Suprapubic skin (tissue), 4 donors: ENCODE measurements around the gene PIGQ. TPM values are rescaled to one million over a fixed set of nuclear protein-coding genes. Genes with fewer than 3 reads are reported as not detected.

ENCODE experiments used
- DNase-seq, 2 donors: peaks; one replicate each; pipeline ENCODE4 v3.0.0-alpha.2; 2019; ENCODE audit warnings: low spot score in 2 of 2
- H3K27ac ChIP-seq: fragments of 200-600 bp; sonication (generic); one replicate; pipeline ENCODE4 v1.5.1; 2019
- H3K27me3 ChIP-seq: fragments of 200-600 bp; sonication (generic); one replicate; pipeline ENCODE4 v1.5.1; 2019
- H3K36me3 ChIP-seq: fragments of 200-600 bp; sonication (generic); one replicate; pipeline ENCODE4 v1.5.1; 2019
- H3K4me1 ChIP-seq: fragments of 200-600 bp; sonication (generic); one replicate; pipeline ENCODE4 v1.5.1; 2019
- H3K4me3 ChIP-seq: fragments of 200-600 bp; sonication (generic); one replicate; pipeline ENCODE4 v1.5.1; 2019; ENCODE audit warnings: mild to moderate bottlenecking
- H3K9me3 ChIP-seq: fragments of 200-600 bp; sonication (generic); one replicate; pipeline ENCODE4 v1.5.1; 2019
- EP300 ChIP-seq: sonication (generic); formaldehyde crosslinking; IDR thresholded peaks from one replicate; pipeline ENCODE4 v1.6.1; 2017; ENCODE audit warnings: antibody characterized with exemption
- POLR2A ChIP-seq, 2 donors: fragments of 450-650 bp; IDR thresholded peaks; one replicate each; pipeline ENCODE4 v1.6.1; 2017; ENCODE audit warnings: antibody characterized with exemption in 2 of 2, mild to moderate bottlenecking in 2 of 2, moderate library complexity in 2 of 2
- POLR2AphosphoS5 ChIP-seq, 3 donors: sonication (generic); formaldehyde crosslinking; IDR thresholded peaks; one replicate each; pipeline ENCODE4 v1.6.1; 2017; ENCODE audit warnings: antibody characterized with exemption in 3 of 3
- WGBS: methylation state at CpG from one replicate; pipeline ENCODE4 v1.1.5; 2018; 5-methylcytosine and 5-hydroxymethylcytosine counted together
- total RNA-seq, 4 donors: library from RNA; depleted of rRNA; stranded (reverse); fragments of >200 nt; gene quantifications; one replicate each; pipeline ENCODE4 v1.1.0, GENCODE V29; 2016
- TF ChIP-seq, protein P1 (sequence below), 2 donors: fragments of 200-600 bp in 1 of 2; fragments of 450-650 bp in 1 of 2; sonication (generic) in 1 of 2; IDR thresholded peaks; one replicate each; pipeline ENCODE4 v1.5.1; 2016 to 2019; ENCODE audit warnings: antibody characterized with exemption in 2 of 2, mild to moderate bottlenecking in 1 of 2, moderate library complexity in 1 of 2

PIGQ gene
- total RNA-seq, 4 donors from 2014 or later, result 36.9 to 54.6 (median 44.1) TPM

GRCh38 chr16:559021-559380 lies 10.8 kb upstream of the PIGQ start:
- Histone ChIP-seq H3K27ac (no peak overlapping the region), H3K4me3 (no peak overlapping the region), H3K27me3 (peaks cover 50% of the 10 kb centered on the region), H3K4me1 (peaks cover 38% of the 10 kb centered on the region), H3K9me3 (no peaks in the 10 kb centered on the region), H3K36me3 (peaks cover 2% of the 10 kb centered on the region)
- 39% methylated on average over 3 of the region's 15 CpGs for WGBS
- no peak for TF ChIP-seq POLR2AphosphoS5 (IDR thresholded peaks at IDR 0.05)
- TF ChIP-seq, protein P1, sequence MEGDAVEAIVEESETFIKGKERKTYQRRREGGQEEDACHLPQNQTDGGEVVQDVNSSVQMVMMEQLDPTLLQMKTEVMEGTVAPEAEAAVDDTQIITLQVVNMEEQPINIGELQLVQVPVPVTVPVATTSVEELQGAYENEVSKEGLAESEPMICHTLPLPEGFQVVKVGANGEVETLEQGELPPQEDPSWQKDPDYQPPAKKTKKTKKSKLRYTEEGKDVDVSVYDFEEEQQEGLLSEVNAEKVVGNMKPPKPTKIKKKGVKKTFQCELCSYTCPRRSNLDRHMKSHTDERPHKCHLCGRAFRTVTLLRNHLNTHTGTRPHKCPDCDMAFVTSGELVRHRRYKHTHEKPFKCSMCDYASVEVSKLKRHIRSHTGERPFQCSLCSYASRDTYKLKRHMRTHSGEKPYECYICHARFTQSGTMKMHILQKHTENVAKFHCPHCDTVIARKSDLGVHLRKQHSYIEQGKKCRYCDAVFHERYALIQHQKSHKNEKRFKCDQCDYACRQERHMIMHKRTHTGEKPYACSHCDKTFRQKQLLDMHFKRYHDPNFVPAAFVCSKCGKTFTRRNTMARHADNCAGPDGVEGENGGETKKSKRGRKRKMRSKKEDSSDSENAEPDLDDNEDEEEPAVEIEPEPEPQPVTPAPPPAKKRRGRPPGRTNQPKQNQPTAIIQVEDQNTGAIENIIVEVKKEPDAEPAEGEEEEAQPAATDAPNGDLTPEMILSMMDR (IDR thresholded peaks at IDR 0.05), result no peak
- TF ChIP-seq POLR2A (IDR thresholded peaks at IDR 0.05), result no peak
- TF ChIP-seq EP300, result no peak
- no peak for DNase-seq

- peaks cover 50% of the 10 kb centered on the region for H3K27me3 ChIP-seq
- WGBS, result 3% methylated on average over 15 of the region's 62 CpGs
- peaks cover 32% of the 10 kb centered on the region for H3K4me1 ChIP-seq
- no peak for DNase-seq
- H3K27ac ChIP-seq, result no peak overlapping the region
- no peak for TF ChIP-seq POLR2AphosphoS5 (IDR thresholded peaks at IDR 0.05)
- TF ChIP-seq, protein P1 (IDR thresholded peaks at IDR 0.05), result no peak
- TF ChIP-seq EP300, result no peak
- no peak for TF ChIP-seq POLR2A (IDR thresholded peaks at IDR 0.05)
- H3K9me3 ChIP-seq, result no peaks in the 10 kb centered on the region
- peak overlapping the region; percentile 31 for H3K4me3 ChIP-seq
- H3K36me3 ChIP-seq, result no peaks in the 10 kb centered on the region
Observed at GRCh38 chr16:559411-560203, 10.2 kb upstream of the PIGQ start.

- H3K4me3 ChIP-seq, result peak within 1 kb of the TSS; percentile 31
- peaks cover 28% of the 10 kb centered on the region for H3K4me1 ChIP-seq
- no peaks in the 10 kb centered on the region for H3K9me3 ChIP-seq
- TF ChIP-seq POLR2AphosphoS5 (IDR thresholded peaks at IDR 0.05), result no peak
- no peak within 1 kb of the TSS for H3K27ac ChIP-seq
- WGBS, result no CpG with 5 or more reads among the region's 84 CpGs
- peaks cover 50% of the 10 kb centered on the region for H3K27me3 ChIP-seq
- DNase-seq, result no peak
- no peaks in the 10 kb centered on the region for H3K36me3 ChIP-seq
Observed at GRCh38 chr16:560204-560700, 9.5 kb upstream of the PIGQ start, which contains the start of gene PRR35. Gene PRR35 (plus strand): TSS chr16:560394. CDS start chr16:563295, 2,901 bp downstream.

DNA sequence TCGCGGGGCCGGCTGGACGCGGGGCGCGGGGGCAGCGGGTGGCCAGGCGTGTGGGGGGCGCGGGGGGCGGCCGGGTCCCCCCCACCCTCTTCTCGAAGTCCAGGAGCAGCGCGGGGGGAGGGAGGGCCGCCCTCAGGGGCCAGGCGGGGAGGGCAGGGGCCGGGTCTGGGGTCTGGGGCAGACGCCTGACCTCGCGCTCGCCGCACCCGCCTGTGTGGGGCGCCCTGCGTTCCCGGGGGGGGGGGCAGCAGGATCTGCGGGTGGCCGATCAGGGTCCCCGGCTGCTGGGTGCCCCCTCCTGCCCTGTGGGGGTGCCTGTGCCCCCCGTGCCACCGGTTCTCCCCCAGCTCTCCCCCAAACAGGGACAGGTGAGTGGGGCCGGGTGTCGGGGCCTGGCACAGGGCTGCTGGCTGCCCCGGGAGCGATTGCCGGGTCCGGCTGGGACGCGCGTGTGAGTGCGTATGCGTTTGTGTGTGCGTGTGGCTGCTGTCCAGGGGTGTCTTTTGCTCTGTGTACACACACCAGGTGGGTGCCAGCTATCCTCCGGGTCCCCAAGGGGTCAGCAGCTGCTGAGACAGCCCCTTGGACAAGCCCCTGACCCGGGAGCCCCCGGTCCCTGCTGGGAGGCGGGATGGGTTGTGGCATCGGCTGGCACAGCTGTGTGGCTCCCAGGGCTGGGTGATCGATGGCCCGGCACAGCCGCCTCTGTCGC lies 8.9 kb upstream of the PIGQ start:
- TF ChIP-seq POLR2A (IDR thresholded peaks at IDR 0.05), result no peak
- TF ChIP-seq POLR2AphosphoS5 (IDR thresholded peaks at IDR 0.05), result no peak
- TF ChIP-seq EP300, result no peak
- TF ChIP-seq, protein P1 (IDR thresholded peaks at IDR 0.05), result no peak
- WGBS, result 65% methylated on average over 4 of the region's 54 CpGs
- Histone ChIP-seq H3K4me3 (peak overlapping the region; percentile 31), H3K27me3 (peaks cover 50% of the 10 kb centered on the region), H3K27ac (no peak overlapping the region), H3K9me3 (no peaks in the 10 kb centered on the region), H3K36me3 (no peaks in the 10 kb centered on the region), H3K4me1 (peaks cover 30% of the 10 kb centered on the region)
- DNase-seq, result no peak

GRCh38 chr16:561413-561794 lies 8.4 kb upstream of the PIGQ start:
- WGBS, result 100% methylated on average over 1 of the region's 15 CpGs
- no peak overlapping the region for H3K4me3 ChIP-seq
- peaks cover 35% of the 10 kb centered on the region for H3K4me1 ChIP-seq
- H3K27me3 ChIP-seq, result peaks cover 50% of the 10 kb centered on the region
- H3K36me3 ChIP-seq, result no peaks in the 10 kb centered on the region
- no peak for TF ChIP-seq EP300
- TF ChIP-seq POLR2A (IDR thresholded peaks at IDR 0.05), result no peak
- TF ChIP-seq, protein P1 (IDR thresholded peaks at IDR 0.05), result no peak
- no peak for TF ChIP-seq POLR2AphosphoS5 (IDR thresholded peaks at IDR 0.05)
- no peak overlapping the region for H3K27ac ChIP-seq
- H3K9me3 ChIP-seq, result no peaks in the 10 kb centered on the region
- no peak for DNase-seq
